H1 (cell line): Measurements from ENCODE around the gene TMEM121B.
A peak's percentile ranks its signal among the peaks of the same experiment; 100 is the strongest.

ENCODE experiments used
- CTCF ChIP-seq, 3 experiments: IDR thresholded peaks; 1 replicate in 2 of 3; 2 replicates in 1 of 3; pipeline versions ENCODE4 v1.5.1 to v1.6.1; 2011; ENCODE audit warnings: low read length in 3 of 3, mild to moderate bottlenecking in 3 of 3, inconsistent platforms in 2 of 3, low read depth in 1 of 3, moderate library complexity in 1 of 3; ENCODE audit not compliant: insufficient read depth in 1 of 3; ENCODE audit errors: control extremely low read depth in 1 of 3
- FOSL1 ChIP-seq: IDR thresholded peaks from 2 replicates; pipeline ENCODE4 v1.6.1; 2011; ENCODE audit warnings: mild to moderate bottlenecking, low read depth, low read length, moderate library complexity; ENCODE audit not compliant: insufficient read depth
- JUN ChIP-seq: IDR thresholded peaks from 2 replicates; pipeline ENCODE4 v1.6.1; 2011; ENCODE audit warnings: low read depth, mild to moderate bottlenecking, improper control_type of control experiment, low read length
- KDM1A ChIP-seq: fragments of 200-600, 300-600 bp; sonication (generic); IDR thresholded peaks from 2 replicates; pipeline ENCODE4 v1.7.1; 2016; ENCODE audit warnings: mild to moderate bottlenecking, low read length, borderline replicate concordance
- KDM5A ChIP-seq: fragments of 200-600 bp; IDR thresholded peaks from 2 replicates; pipeline ENCODE4 v1.7.1; 2012; ENCODE audit warnings: mild to moderate bottlenecking, low read length, inconsistent platforms, mixed read lengths
- MAFK ChIP-seq: IDR thresholded peaks from 2 replicates; pipeline ENCODE4 v1.6.1; 2012; ENCODE audit warnings: low read depth, mild to moderate bottlenecking, improper control_type of control experiment, low read length
- MAX ChIP-seq: IDR thresholded peaks from 2 replicates; pipeline ENCODE4 v1.6.1; 2012; ENCODE audit warnings: inconsistent platforms
- NRF1 ChIP-seq: IDR thresholded peaks from 2 replicates; pipeline ENCODE4 v1.6.1; 2011; ENCODE audit warnings: mild to moderate bottlenecking, low read depth, low read length, improper control_type of control experiment
- POLR2AphosphoS5 ChIP-seq: IDR thresholded peaks from 2 replicates; pipeline ENCODE4 v1.6.1; 2011; ENCODE audit warnings: low read depth, low read length
- SIN3A ChIP-seq, 2 experiments: IDR thresholded peaks in 1 of 2; conservative IDR thresholded peaks in 1 of 2; 2 replicates each; pipeline ENCODE4 v1.6.1; 2011 to 2012; ENCODE audit warnings: low read length in 2 of 2, improper control_type of control experiment in 1 of 2, low read depth in 1 of 2, mild to moderate bottlenecking in 1 of 2
- SUZ12 ChIP-seq: fragments of 200-600 bp; sonication (generic); IDR thresholded peaks from 2 replicates; pipeline ENCODE4 v1.6.1; 2012; ENCODE audit warnings: mild to moderate bottlenecking, inconsistent platforms, low read length, moderate library complexity, mixed read lengths
- TCF12 ChIP-seq: IDR thresholded peaks from 2 replicates; pipeline ENCODE4 v1.6.1; 2011; ENCODE audit warnings: low read depth, mild to moderate bottlenecking, low read length

- TF ChIP-seq CTCF (IDR thresholded peaks at IDR 0.05; ENCODE audit: control extremely low read depth in 1 of 3, insufficient read depth in 1 of 3, low read depth in 1 of 3, low read length in 3 of 3) = no peak
- 0 out of 2 replicates have a peak, but pooled peaks have one; percentile 28 for TF ChIP-seq POLR2AphosphoS5
- no peak for TF ChIP-seq KDM5A
- no peak for TF ChIP-seq FOSL1
- TF ChIP-seq MAX = peak; percentile 96
- TF ChIP-seq SUZ12 = peak; percentile 35; the same call in 1 of the 2 replicates
- no peak for TF ChIP-seq NRF1
- TF ChIP-seq KDM1A = no peak
- TF ChIP-seq MAFK = no peak
- TF ChIP-seq TCF12 = no peak
- TF ChIP-seq SIN3A (conservative IDR thresholded peaks at IDR 0.05 in 1 of 2, IDR thresholded peaks at IDR 0.05 in 1 of 2; ENCODE audit: low read depth in 1 of 2, low read length in 2 of 2) = peak in 1 of 2 experiments; percentile 17; a peak in 2 of 4 replicates
- TF ChIP-seq JUN = no peak
These were observed 37.7 kb upstream of the TMEM121B start, which contains the start of gene HDHD5 for GRCh38 chr22:17158568-17159503.
